HG02870 (cell line): ENCODE results near the gene LRRC49.
"Not testable (repeated sequence)": the region's sequence is repeated elsewhere in the genome, so short reads cannot be mapped to it uniquely, and the experiment has no call there.

Experiments
- ATAC-seq: cut with Tn5 transposase; IDR thresholded peaks from one replicate; pipeline ENCODE4 v1.9.1; 2021; ENCODE audit warnings: mild to moderate bottlenecking, moderate library complexity; ENCODE audit not compliant: unreplicated experiment

Gene LRRC49

GRCh38 chr15:70922119-70922518 lies 29.5 kb downstream of the LRRC49 start:
- no peak for ATAC-seq

GRCh38 chr15:70923311-70924080 lies 30.9 kb downstream of the LRRC49 start:
- ATAC-seq: no peak

DNA sequence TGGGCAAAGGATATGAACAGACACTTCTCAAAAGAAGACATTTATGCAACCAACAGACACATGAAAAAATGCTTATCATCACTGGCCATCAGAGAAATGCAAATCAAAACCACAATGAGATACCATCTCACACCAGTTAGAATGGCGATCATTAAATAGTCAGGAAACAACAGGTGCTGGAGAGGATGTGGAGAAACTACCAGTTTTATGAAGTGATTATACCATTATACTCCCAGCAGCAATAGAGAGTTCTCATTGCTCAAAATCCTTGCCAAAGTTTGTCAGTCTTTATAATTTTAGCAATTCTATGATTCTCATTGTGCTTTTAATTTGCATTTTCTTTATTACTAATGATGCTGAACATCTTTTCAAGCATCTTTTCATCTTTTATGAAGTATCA lies 34.3 kb downstream of the LRRC49 start:
- ATAC-seq: not testable (repeated sequence)

- no peak for ATAC-seq
Measured at GRCh38 chr15:70931821-70932220, 39.2 kb downstream of the LRRC49 start.

DNA sequence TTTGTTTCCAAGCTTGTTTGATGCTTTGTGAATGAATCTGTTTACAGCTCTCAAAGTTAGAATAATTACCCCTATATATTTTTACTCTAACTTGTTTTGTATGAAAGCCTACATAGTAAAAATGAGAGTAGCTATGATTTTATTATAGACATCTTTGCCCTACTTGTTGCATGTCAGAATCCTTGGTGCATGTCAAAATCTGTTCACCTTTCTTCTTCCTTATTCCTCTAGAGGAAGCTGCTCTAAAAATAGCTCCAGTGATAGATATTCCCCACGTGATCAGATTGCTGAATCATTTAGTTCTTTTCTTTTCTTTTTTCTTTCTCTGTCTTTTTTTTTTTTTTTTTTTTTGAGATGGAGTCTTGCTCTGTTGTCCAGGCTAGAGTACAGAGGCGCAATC lies 39.8 kb downstream of the LRRC49 start:
- ATAC-seq: no peak

GRCh38 chr15:70933411-70933810 lies 40.8 kb downstream of the LRRC49 start:
- ATAC-seq: no peak

DNA sequence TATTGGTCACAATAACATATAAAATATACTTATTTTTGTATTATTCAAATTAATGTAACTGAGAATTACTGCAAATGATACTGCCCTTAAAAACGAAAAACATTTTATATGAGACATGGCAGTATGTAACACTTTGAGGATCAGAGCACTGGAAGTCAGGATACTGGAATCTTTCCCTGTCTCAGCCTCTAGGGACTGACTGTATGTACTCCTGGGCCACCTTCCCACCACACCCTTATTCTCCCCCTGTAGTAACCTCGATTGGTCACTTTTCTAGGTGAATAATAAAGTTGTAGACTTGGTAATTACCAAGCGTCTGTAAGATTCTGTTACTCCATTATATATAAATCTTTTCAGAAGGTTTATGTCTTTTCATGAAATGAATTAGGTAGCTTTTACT lies 43.0 kb downstream of the LRRC49 start:
- ATAC-seq: no peak

GRCh38 chr15:70936326-70936725 lies 43.7 kb downstream of the LRRC49 start:
- ATAC-seq: no peak

- ATAC-seq: not testable (repeated sequence)
Measured at GRCh38 chr15:70943285-70943684, 50.7 kb downstream of the LRRC49 start.

- ATAC-seq: no peak
Measured at GRCh38 chr15:70947351-70948335, 55.0 kb downstream of the LRRC49 start.

GRCh38 chr15:70950953-70951352 lies 58.3 kb downstream of the LRRC49 start:
- ATAC-seq: no peak

- ATAC-seq: no peak
Measured at GRCh38 chr15:70954171-70954570, 61.5 kb downstream of the LRRC49 start.

- ATAC-seq: no peak
Measured at GRCh38 chr15:70954733-70955132, 62.1 kb downstream of the LRRC49 start.

GRCh38 chr15:70955151-70955550 lies 62.5 kb downstream of the LRRC49 start:
- ATAC-seq: no peak

GRCh38 chr15:70956201-70956995 lies 63.8 kb downstream of the LRRC49 start:
- no peak for ATAC-seq

- no peak for ATAC-seq
Measured at GRCh38 chr15:70962084-70962483, 69.5 kb downstream of the LRRC49 start.

DNA sequence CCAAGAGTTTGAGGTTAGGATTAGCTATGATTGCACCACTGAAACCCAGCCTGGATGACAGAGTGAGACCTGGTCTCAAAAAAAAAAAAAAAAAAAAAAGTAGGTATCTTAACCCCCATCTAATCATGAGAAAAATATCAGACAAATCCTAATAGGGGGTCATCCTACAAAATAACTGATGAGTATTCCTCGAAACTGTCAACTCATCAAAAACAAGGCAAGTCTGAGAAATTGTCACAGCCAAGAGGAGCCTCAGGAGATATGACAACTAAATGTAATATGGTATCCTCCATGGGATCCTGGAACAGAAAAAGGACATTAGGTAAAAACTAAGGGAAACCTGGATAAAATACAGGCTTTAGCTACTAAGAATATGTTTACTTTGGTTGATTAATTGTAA lies 70.6 kb downstream of the LRRC49 start:
- ATAC-seq: no peak

- ATAC-seq: no peak
Measured at GRCh38 chr15:70964058-70964457, 71.4 kb downstream of the LRRC49 start.

DNA sequence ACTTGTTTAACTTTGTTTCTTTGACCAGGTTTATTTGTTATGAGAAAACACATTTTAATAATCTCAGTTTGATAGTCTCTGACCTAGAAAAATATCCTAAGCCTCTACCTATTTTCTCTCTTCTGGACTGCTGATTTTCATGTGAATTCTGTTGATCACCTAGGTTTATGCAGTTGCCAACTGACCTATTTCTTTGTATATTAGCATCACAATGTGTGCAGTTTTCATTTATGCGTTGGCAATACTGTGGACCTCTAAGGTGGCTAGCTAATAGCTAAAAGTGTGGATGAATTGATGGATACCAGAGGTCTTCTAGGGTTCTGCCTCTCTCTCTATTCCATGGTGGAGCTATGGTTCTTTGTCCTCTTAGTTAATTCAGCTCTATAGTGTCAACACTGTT lies 72.1 kb downstream of the LRRC49 start:
- ATAC-seq: no peak

DNA sequence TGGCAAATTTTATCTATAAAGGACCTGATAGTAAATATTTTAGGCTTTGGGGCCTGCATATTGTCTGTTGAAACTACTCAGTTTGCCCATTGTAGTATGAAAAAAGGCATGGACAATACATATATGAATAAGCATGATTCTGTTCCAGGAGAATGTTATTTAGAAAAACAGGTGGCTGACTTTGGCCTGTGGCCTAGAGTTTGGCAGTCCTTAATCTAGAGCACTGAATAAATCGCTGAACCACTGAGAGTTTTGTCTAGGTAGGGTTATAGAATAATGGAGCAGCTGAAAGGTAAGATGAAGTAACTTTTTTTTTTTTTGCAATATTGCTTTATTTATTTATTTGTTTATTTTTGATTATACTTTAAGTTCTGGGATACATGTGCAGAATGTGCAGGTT lies 75.0 kb downstream of the LRRC49 start:
- ATAC-seq: no peak
